ENCODE data around the gene TNK2.

Gene TNK2

GRCh38 chr3:195854628-195855294, 53.6 kb downstream of the TNK2 start:
- TF ChIP-seq ZNF214 (tag by site-specific recombination; IDR thresholded peaks at IDR 0.05; ENCODE audit: borderline replicate concordance) (no peak), ZNF404 (tag by site-specific recombination; IDR thresholded peaks at IDR 0.05) (no peak), ZNF768 (tag by site-specific recombination; IDR thresholded peaks at IDR 0.05) (no peak), ZNF677 (tag by site-specific recombination; IDR thresholded peaks at IDR 0.05) (no peak), MYNN (tag by site-specific recombination; IDR thresholded peaks at IDR 0.05; ENCODE audit: borderline replicate concordance) (no peak), KLF9 (tag by site-specific recombination; IDR thresholded peaks at IDR 0.05; ENCODE audit: low read depth) (no peak), ZNF10 (tag by site-specific recombination; IDR thresholded peaks at IDR 0.05) (no peak)
- TF ChIP-seq, protein P1, sequence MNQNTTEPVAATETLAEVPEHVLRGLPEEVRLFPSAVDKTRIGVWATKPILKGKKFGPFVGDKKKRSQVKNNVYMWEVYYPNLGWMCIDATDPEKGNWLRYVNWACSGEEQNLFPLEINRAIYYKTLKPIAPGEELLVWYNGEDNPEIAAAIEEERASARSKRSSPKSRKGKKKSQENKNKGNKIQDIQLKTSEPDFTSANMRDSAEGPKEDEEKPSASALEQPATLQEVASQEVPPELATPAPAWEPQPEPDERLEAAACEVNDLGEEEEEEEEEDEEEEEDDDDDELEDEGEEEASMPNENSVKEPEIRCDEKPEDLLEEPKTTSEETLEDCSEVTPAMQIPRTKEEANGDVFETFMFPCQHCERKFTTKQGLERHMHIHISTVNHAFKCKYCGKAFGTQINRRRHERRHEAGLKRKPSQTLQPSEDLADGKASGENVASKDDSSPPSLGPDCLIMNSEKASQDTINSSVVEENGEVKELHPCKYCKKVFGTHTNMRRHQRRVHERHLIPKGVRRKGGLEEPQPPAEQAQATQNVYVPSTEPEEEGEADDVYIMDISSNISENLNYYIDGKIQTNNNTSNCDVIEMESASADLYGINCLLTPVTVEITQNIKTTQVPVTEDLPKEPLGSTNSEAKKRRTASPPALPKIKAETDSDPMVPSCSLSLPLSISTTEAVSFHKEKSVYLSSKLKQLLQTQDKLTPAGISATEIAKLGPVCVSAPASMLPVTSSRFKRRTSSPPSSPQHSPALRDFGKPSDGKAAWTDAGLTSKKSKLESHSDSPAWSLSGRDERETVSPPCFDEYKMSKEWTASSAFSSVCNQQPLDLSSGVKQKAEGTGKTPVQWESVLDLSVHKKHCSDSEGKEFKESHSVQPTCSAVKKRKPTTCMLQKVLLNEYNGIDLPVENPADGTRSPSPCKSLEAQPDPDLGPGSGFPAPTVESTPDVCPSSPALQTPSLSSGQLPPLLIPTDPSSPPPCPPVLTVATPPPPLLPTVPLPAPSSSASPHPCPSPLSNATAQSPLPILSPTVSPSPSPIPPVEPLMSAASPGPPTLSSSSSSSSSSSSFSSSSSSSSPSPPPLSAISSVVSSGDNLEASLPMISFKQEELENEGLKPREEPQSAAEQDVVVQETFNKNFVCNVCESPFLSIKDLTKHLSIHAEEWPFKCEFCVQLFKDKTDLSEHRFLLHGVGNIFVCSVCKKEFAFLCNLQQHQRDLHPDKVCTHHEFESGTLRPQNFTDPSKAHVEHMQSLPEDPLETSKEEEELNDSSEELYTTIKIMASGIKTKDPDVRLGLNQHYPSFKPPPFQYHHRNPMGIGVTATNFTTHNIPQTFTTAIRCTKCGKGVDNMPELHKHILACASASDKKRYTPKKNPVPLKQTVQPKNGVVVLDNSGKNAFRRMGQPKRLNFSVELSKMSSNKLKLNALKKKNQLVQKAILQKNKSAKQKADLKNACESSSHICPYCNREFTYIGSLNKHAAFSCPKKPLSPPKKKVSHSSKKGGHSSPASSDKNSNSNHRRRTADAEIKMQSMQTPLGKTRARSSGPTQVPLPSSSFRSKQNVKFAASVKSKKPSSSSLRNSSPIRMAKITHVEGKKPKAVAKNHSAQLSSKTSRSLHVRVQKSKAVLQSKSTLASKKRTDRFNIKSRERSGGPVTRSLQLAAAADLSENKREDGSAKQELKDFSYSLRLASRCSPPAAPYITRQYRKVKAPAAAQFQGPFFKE (tag by site-specific recombination; IDR thresholded peaks at IDR 0.05; ENCODE audit: borderline replicate concordance) = no peak
- no peaks in the 10 kb centered on the region for H3K9me3 ChIP-seq (ENCODE audit: control insufficient read depth, insufficient read depth, low read depth, low read length)
- no peaks in the 10 kb centered on the region for H3K36me3 ChIP-seq (ENCODE audit: control insufficient read depth in 2 of 2, insufficient read depth in 1 of 2, low read length in 2 of 2)
- CTCF ChIA-PET = no interaction called here
- H3K4me3 ChIP-seq (ENCODE audit: low read depth, low read length) = no peak overlapping the region
- POLR2A ChIA-PET = no interaction called here
- no peak overlapping the region for H3K27ac ChIP-seq (ENCODE audit: extremely low read depth, low read depth, low read length)
- H3K4me1 ChIP-seq (ENCODE audit: control insufficient read depth, insufficient read depth, low read length) = no peaks in the 10 kb centered on the region

DNA sequence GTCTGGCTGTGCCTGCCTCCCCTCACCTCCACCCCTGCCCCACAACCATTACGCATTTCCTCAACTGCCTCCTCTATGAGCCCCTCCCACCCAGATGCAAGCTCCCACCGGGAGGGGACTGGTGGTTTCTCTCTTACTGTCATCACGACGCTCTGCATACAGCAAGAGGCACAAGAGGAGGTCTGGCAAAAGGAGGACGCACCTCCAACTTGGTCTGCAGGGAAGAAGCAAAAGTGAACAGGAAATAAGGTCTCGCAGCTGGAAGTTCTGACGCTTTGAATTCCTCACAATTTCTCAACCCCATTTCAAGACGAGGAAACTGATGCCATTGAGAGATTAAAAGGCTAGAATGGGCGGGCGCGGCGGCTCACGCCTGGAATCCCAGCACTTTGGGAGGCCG, 54.4 kb downstream of the TNK2 start:
- no peak for TF ChIP-seq ZNF223 (tag by site-specific recombination; IDR thresholded peaks at IDR 0.05)
- TF ChIP-seq AEBP2 (tag by site-specific recombination; IDR thresholded peaks at IDR 0.05; ENCODE audit: borderline replicate concordance) = no peak
- no peak for TF ChIP-seq ZNF398 (tag by site-specific recombination; IDR thresholded peaks at IDR 0.05)
- no peak for TF ChIP-seq SCRT2 (tag by site-specific recombination; IDR thresholded peaks at IDR 0.05)
- TF ChIP-seq MZF1 (tag by site-specific recombination; IDR thresholded peaks at IDR 0.05; ENCODE audit: borderline replicate concordance) = no peak
- TF ChIP-seq ZNF449 (tag by site-specific recombination; IDR thresholded peaks at IDR 0.05) = no peak
- TF ChIP-seq ZNF488 (tag by site-specific recombination; IDR thresholded peaks at IDR 0.05) = no peak
- no peak for TF ChIP-seq ZNF624 (tag by site-specific recombination; IDR thresholded peaks at IDR 0.05)
- TF ChIP-seq YY2 (tag by site-specific recombination; IDR thresholded peaks at IDR 0.05) = no peak
- Histone ChIP-seq H3K9me3 (ENCODE audit: control insufficient read depth, insufficient read depth, low read depth, low read length) (no peaks in the 10 kb centered on the region), H3K4me1 (ENCODE audit: control insufficient read depth, insufficient read depth, low read length) (no peaks in the 10 kb centered on the region), H3K4me3 (ENCODE audit: low read depth, low read length) (no peak overlapping the region), H3K36me3 (ENCODE audit: control insufficient read depth in 2 of 2, insufficient read depth in 1 of 2, low read length in 2 of 2) (no peaks in the 10 kb centered on the region), H3K27ac (ENCODE audit: extremely low read depth, low read depth, low read length) (no peak overlapping the region)
- POLR2A ChIA-PET = no interaction called here
- CTCF ChIA-PET = interaction anchor here (1.2 to 2.1 kb wide), 3 partner anchors 41 to 296 kb away, joined by 4 to 6 read pairs (median 4); partner anchors contain the start of gene TNK2

Data from HEK293 (cell line).